ENCODE measurements around the gene BLACAT1. TPM values are rescaled to one million over a fixed set of nuclear protein-coding genes. Genes with fewer than 3 reads are reported as not detected.

The BLACAT1 gene
- total RNA-seq (under 1 TPM; 0.55 to 0.74 TPM), polyA plus RNA-seq (under 1 TPM; 0.35 to 0.61 TPM)
- long read RNA-seq, donor 1, transcript BLACAT1-201 (1 exons, 2,994 nt), result major isoform, 6 of 6 reads
- long read RNA-seq, donor 1, partial matches to known transcripts, result 0 of 6 reads
- long read RNA-seq, donor 1, other reads (novel, unspliced or antisense), result 0 of 6 reads
- long read RNA-seq, donor 2, partial matches to known transcripts, result 0 of 2 reads
- long read RNA-seq, donor 2, other reads (novel, unspliced or antisense), result 0 of 2 reads
- long read RNA-seq, donor 3, partial matches to known transcripts, result 0 of 2 reads
- long read RNA-seq, donor 3, other reads (novel, unspliced or antisense), result 0 of 2 reads
- long read RNA-seq, donor 4, partial matches to known transcripts, result 0 of 1 reads
- long read RNA-seq, donor 4, other reads (novel, unspliced or antisense), result 0 of 1 reads
- long read RNA-seq, donor 5, transcript BLACAT1-201 (1 exons, 2,994 nt), result major isoform, 6 of 6 reads
- long read RNA-seq, donor 5, partial matches to known transcripts, result 0 of 6 reads
- long read RNA-seq, donor 5, other reads (novel, unspliced or antisense), result 0 of 6 reads

- no peak for TF ChIP-seq CTCF (IDR thresholded peaks at IDR 0.05; ENCODE audit: control extremely low read depth, extremely low read depth)
- H3K9me3 ChIP-seq (ENCODE audit: control insufficient read depth in 4 of 4, insufficient read depth in 3 of 4, low read length in 3 of 4), result peaks cover 0 to 2% (median 0%) of the 10 kb centered on the region in 4 donors
- peaks cover 0 to 11% (median 2%) of the 10 kb centered on the region in 5 donors for H3K4me1 ChIP-seq (ENCODE audit: control insufficient read depth in 5 of 5, insufficient read depth in 5 of 5, low read length in 5 of 5)
- H3K27me3 ChIP-seq (ENCODE audit: control insufficient read depth in 3 of 3, insufficient read depth in 3 of 3, low read length in 2 of 3), result peaks cover 0 to 60% (median 48%) of the 10 kb centered on the region in 3 donors
- 4% methylated on average over 51 to 53 of the region's 53 CpGs for WGBS, 2 donors
- no peak within 1 kb of the TSS for H3K4me3 ChIP-seq
- no peak within 1 kb of the TSS for H3K27ac ChIP-seq (ENCODE audit: low read depth in 1 of 2, low read length in 1 of 2)
- DNase-seq, result no peak
- no peaks in the 10 kb centered on the region for H3K36me3 ChIP-seq (ENCODE audit: control insufficient read depth in 4 of 4, insufficient read depth in 4 of 4, low read length in 4 of 4)
- no peak within 1 kb of the TSS for H3K9ac ChIP-seq (ENCODE audit: insufficient read depth in 1 of 2, low read length in 2 of 2)
- no peak for ATAC-seq (ENCODE audit: insufficient read depth, low FRiP score)
Observed at GRCh38 chr1:205455581-205456382, at the start of gene BLACAT1. TSS of gene BLACAT1 (minus strand) at chr1:205456045.

GRCh38 chr1:205505076-205505729 lies 49.4 kb upstream of the BLACAT1 start:
- DNase-seq (peak; percentile 34 to 40 (median 34)), ATAC-seq (ENCODE audit: insufficient read depth, low FRiP score) (no peak)
- WGBS, 2 donors, result 10 to 13% methylated on average over 17 to 18 of the region's 18 CpGs
- H3K4me1 ChIP-seq (ENCODE audit: control insufficient read depth in 5 of 5, insufficient read depth in 5 of 5, low read length in 5 of 5), result peaks cover 0 to 33% (median 11%) of the 10 kb centered on the region in 5 donors
- no peak for TF ChIP-seq CTCF (IDR thresholded peaks at IDR 0.05; ENCODE audit: control extremely low read depth, extremely low read depth)
- peak overlapping the region; percentile 66 to 88 for H3K27ac ChIP-seq (ENCODE audit: low read depth in 1 of 2, low read length in 1 of 2)
- H3K27me3 ChIP-seq (ENCODE audit: control insufficient read depth in 3 of 3, insufficient read depth in 3 of 3, low read length in 2 of 3), result no peaks in the 10 kb centered on the region
- no peaks in the 10 kb centered on the region for H3K36me3 ChIP-seq (ENCODE audit: control insufficient read depth in 4 of 4, insufficient read depth in 4 of 4, low read length in 4 of 4)
- peak overlapping the region; percentile 68 to 74 for H3K9ac ChIP-seq (ENCODE audit: insufficient read depth in 1 of 2, low read length in 2 of 2)
- H3K9me3 ChIP-seq (ENCODE audit: control insufficient read depth in 4 of 4, insufficient read depth in 3 of 4, low read length in 3 of 4), result no peaks in the 10 kb centered on the region
- peak overlapping the region; percentile 62 for H3K4me3 ChIP-seq

GRCh38 chr1:205504311-205505075 lies 48.6 kb upstream of the BLACAT1 start, which contains the start of gene CDK18:
TSS of gene CDK18 (plus strand) at chr1:205504669. CDS start at chr1:205523168, 18,499 bp downstream.
- ATAC-seq (ENCODE audit: insufficient read depth, low FRiP score) (peak; percentile 80), DNase-seq (peak; percentile 87 to 91 (median 89))
- Histone ChIP-seq H3K4me3 (peak within 1 kb of the TSS; percentile 62), H3K9ac (ENCODE audit: insufficient read depth in 1 of 2, low read length in 2 of 2) (peak within 1 kb of the TSS; percentile 68 to 76), H3K27ac (ENCODE audit: low read depth in 1 of 2, low read length in 1 of 2) (peak within 1 kb of the TSS; percentile 66 to 88), H3K9me3 (ENCODE audit: control insufficient read depth in 4 of 4, insufficient read depth in 3 of 4, low read length in 3 of 4) (no peaks in the 10 kb centered on the region), H3K4me1 (ENCODE audit: control insufficient read depth in 5 of 5, insufficient read depth in 5 of 5, low read length in 5 of 5) (peaks cover 0 to 33% (median 11%) of the 10 kb centered on the region in 5 donors), H3K27me3 (ENCODE audit: control insufficient read depth in 3 of 3, insufficient read depth in 3 of 3, low read length in 2 of 3) (no peaks in the 10 kb centered on the region), H3K36me3 (ENCODE audit: control insufficient read depth in 4 of 4, insufficient read depth in 4 of 4, low read length in 4 of 4) (no peaks in the 10 kb centered on the region)
- no peak for TF ChIP-seq CTCF (IDR thresholded peaks at IDR 0.05; ENCODE audit: control extremely low read depth, extremely low read depth)
- 4 to 5% methylated on average over 39 to 42 of the region's 42 CpGs for WGBS, 2 donors

Data from lung (tissue), 16 donors.